Measurements from ENCODE around the gene CTNND2. TPM values are rescaled to one million over a fixed set of nuclear protein-coding genes. Genes with fewer than 3 reads are reported as not detected.

The CTNND2 gene
- total RNA-seq, 1 donor from 2014 or later, result 40.0 TPM

DNA sequence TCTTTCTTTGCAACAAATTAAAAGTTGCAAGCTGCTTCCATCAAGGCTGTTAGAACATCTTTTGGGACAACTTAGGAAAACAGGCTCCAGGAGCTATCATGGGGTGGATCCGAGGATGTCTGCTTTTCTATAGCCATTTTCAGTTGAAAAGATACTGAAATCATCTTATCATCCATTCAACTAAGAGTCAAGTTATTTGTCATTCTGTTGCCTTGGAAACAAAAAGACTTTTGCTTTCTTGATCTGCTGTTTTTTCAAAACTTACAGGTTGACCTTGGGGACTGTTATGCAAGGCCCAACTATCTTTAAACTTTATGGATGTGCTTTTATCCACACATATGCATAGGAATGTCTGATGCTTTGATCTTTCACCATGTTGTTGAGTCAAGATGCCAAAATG lies 597.9 kb downstream of the CTNND2 start:
- Mint-ChIP-seq H3K36me3 (ENCODE audit: low read depth) (no peaks in the 10 kb centered on the region), H3K27me3 (ENCODE audit: low read depth) (no peaks in the 10 kb centered on the region), H3K4me1 (peaks cover 4% of the 10 kb centered on the region), H3K9me3 (no peaks in the 10 kb centered on the region), H3K4me3 (no peak overlapping the region), H3K27ac (ENCODE audit: unreplicated experiment) (no peak overlapping the region)
- TF ChIP-seq, protein P1, sequence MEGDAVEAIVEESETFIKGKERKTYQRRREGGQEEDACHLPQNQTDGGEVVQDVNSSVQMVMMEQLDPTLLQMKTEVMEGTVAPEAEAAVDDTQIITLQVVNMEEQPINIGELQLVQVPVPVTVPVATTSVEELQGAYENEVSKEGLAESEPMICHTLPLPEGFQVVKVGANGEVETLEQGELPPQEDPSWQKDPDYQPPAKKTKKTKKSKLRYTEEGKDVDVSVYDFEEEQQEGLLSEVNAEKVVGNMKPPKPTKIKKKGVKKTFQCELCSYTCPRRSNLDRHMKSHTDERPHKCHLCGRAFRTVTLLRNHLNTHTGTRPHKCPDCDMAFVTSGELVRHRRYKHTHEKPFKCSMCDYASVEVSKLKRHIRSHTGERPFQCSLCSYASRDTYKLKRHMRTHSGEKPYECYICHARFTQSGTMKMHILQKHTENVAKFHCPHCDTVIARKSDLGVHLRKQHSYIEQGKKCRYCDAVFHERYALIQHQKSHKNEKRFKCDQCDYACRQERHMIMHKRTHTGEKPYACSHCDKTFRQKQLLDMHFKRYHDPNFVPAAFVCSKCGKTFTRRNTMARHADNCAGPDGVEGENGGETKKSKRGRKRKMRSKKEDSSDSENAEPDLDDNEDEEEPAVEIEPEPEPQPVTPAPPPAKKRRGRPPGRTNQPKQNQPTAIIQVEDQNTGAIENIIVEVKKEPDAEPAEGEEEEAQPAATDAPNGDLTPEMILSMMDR (conservative IDR thresholded peaks at IDR 0.05), result no peak
- no peak for DNase-seq (ENCODE audit: low read depth, low spot score)

GRCh38 chr5:11305245-11305644 lies 599.0 kb downstream of the CTNND2 start:
- no peak overlapping the region for H3K4me3 Mint-ChIP-seq
- H3K36me3 Mint-ChIP-seq (ENCODE audit: low read depth), result no peaks in the 10 kb centered on the region
- no peaks in the 10 kb centered on the region for H3K27me3 Mint-ChIP-seq (ENCODE audit: low read depth)
- TF ChIP-seq, protein P1 (conservative IDR thresholded peaks at IDR 0.05), result no peak
- no peak for DNase-seq (ENCODE audit: low read depth, low spot score)
- no peak overlapping the region for H3K27ac Mint-ChIP-seq (ENCODE audit: unreplicated experiment)
- no peaks in the 10 kb centered on the region for H3K9me3 Mint-ChIP-seq
- H3K4me1 Mint-ChIP-seq, result peaks cover 4% of the 10 kb centered on the region

- Mint-ChIP-seq H3K36me3 (ENCODE audit: low read depth) (no peaks in the 10 kb centered on the region), H3K9me3 (no peaks in the 10 kb centered on the region), H3K4me3 (no peak overlapping the region), H3K4me1 (peaks cover 4% of the 10 kb centered on the region), H3K27me3 (ENCODE audit: low read depth) (no peaks in the 10 kb centered on the region), H3K27ac (ENCODE audit: unreplicated experiment) (no peak overlapping the region)
- TF ChIP-seq, protein P1 (conservative IDR thresholded peaks at IDR 0.05), result no peak
- DNase-seq (ENCODE audit: low read depth, low spot score), result no peak
Observed at GRCh38 chr5:11304641-11305040, 599.6 kb downstream of the CTNND2 start.

GRCh38 chr5:11302663-11303062 lies 601.6 kb downstream of the CTNND2 start:
- Mint-ChIP-seq H3K4me3 (no peak overlapping the region), H3K27me3 (ENCODE audit: low read depth) (no peaks in the 10 kb centered on the region), H3K4me1 (peaks cover 4% of the 10 kb centered on the region), H3K9me3 (no peaks in the 10 kb centered on the region), H3K36me3 (ENCODE audit: low read depth) (no peaks in the 10 kb centered on the region), H3K27ac (ENCODE audit: unreplicated experiment) (no peak overlapping the region)
- TF ChIP-seq, protein P1 (conservative IDR thresholded peaks at IDR 0.05), result no peak
- no peak for DNase-seq (ENCODE audit: low read depth, low spot score)

DNA sequence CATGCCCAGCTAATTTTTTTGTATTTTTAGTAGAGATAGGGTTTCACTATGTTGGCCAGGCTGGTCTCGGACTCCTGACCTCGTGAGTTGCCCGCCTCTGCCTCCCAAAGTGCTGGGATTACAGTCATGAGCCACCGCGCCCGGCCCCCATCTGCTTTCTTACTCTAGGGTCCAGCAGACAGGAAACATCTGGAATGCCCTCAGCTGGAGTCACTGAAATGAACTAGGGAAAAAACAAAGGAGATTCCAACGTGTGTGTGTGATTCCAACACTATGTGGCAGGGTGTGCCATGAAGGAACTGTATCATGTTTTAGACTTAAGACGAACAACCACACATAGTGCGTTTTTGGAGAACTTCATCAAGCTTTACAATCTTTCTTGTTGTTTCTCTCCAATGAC lies 603.1 kb downstream of the CTNND2 start:
- no peaks in the 10 kb centered on the region for H3K4me1 Mint-ChIP-seq
- H3K27me3 Mint-ChIP-seq (ENCODE audit: low read depth), result no peaks in the 10 kb centered on the region
- DNase-seq (ENCODE audit: low read depth, low spot score), result no peak
- no peaks in the 10 kb centered on the region for H3K9me3 Mint-ChIP-seq
- TF ChIP-seq, protein P1 (conservative IDR thresholded peaks at IDR 0.05), result no peak
- H3K4me3 Mint-ChIP-seq, result no peak overlapping the region
- H3K36me3 Mint-ChIP-seq (ENCODE audit: low read depth), result no peaks in the 10 kb centered on the region
- no peak overlapping the region for H3K27ac Mint-ChIP-seq (ENCODE audit: unreplicated experiment)

- no peaks in the 10 kb centered on the region for H3K27me3 Mint-ChIP-seq (ENCODE audit: low read depth)
- H3K9me3 Mint-ChIP-seq, result no peaks in the 10 kb centered on the region
- no peaks in the 10 kb centered on the region for H3K4me1 Mint-ChIP-seq
- H3K4me3 Mint-ChIP-seq, result no peak overlapping the region
- TF ChIP-seq, protein P1 (conservative IDR thresholded peaks at IDR 0.05), result no peak
- no peaks in the 10 kb centered on the region for H3K36me3 Mint-ChIP-seq (ENCODE audit: low read depth)
- peak overlapping the region; percentile 57 for H3K27ac Mint-ChIP-seq (ENCODE audit: unreplicated experiment)
- DNase-seq (ENCODE audit: low read depth, low spot score), result no peak
Observed at GRCh38 chr5:11300736-11301135, 603.5 kb downstream of the CTNND2 start.
